ENCODE results near the gene ZNF805. TPM values are rescaled to one million over a fixed set of nuclear protein-coding genes. Genes with fewer than 3 reads are reported as not detected.
"Not testable (repeated sequence)": the region's sequence is repeated elsewhere in the genome, so short reads cannot be mapped to it uniquely, and the experiment has no call there.

Gene ZNF805
- total RNA-seq = 26.1 TPM

GRCh38 chr19:57240311-57241090 lies at the start of gene ZNF805:
TSS of gene ZNF805 (plus strand) at chr19:57240632. CDS start at chr19:57240892, 260 bp downstream.
- Histone ChIP-seq H3K27me3 (ENCODE audit: control insufficient read depth in 3 of 3, insufficient read depth in 3 of 3, low read length in 3 of 3) (no peaks in the 10 kb centered on the region), H3K9me3 (ENCODE audit: control insufficient read depth in 3 of 3, low read length in 3 of 3) (no peaks in the 10 kb centered on the region), H3K27ac (ENCODE audit: low read depth, low read length) (peak within 1 kb of the TSS; percentile 96), H3K4me3 (ENCODE audit: low read length in 3 of 3) (peak within 1 kb of the TSS; percentile 95 to 99 (median 98)), H3K4me1 (ENCODE audit: control insufficient read depth in 3 of 3, insufficient read depth in 3 of 3, low read length in 3 of 3) (peaks cover 15 to 22% (median 20%) of the 10 kb centered on the region in 3 donors), H3K9ac (ENCODE audit: low read depth in 1 of 3, low read length in 3 of 3) (peak within 1 kb of the TSS; percentile 98 to 99 (median 99)), H3K36me3 (ENCODE audit: control insufficient read depth in 3 of 3, insufficient read depth in 3 of 3, low read length in 3 of 3) (peaks cover 12 to 19% (median 16%) of the 10 kb centered on the region in 3 donors)

- Histone ChIP-seq H3K9me3 (ENCODE audit: control insufficient read depth in 3 of 3, low read length in 3 of 3) (peaks cover 2 to 4% (median 2%) of the 10 kb centered on the region in 3 donors), H3K27me3 (ENCODE audit: control insufficient read depth in 3 of 3, insufficient read depth in 3 of 3, low read length in 3 of 3) (peaks cover 0 to 4% (median 0%) of the 10 kb centered on the region in 3 donors), H3K4me1 (ENCODE audit: control insufficient read depth in 3 of 3, insufficient read depth in 3 of 3, low read length in 3 of 3) (peaks cover 19 to 30% (median 26%) of the 10 kb centered on the region in 3 donors), H3K4me3 (ENCODE audit: low read length in 3 of 3) (peak within 1 kb of the TSS; percentile 97 to 99 (median 98)), H3K9ac (ENCODE audit: low read depth in 1 of 3, low read length in 3 of 3) (peak within 1 kb of the TSS; percentile 89 to 98 (median 94)), H3K36me3 (ENCODE audit: control insufficient read depth in 3 of 3, insufficient read depth in 3 of 3, low read length in 3 of 3) (peaks cover 27 to 34% (median 33%) of the 10 kb centered on the region in 3 donors), H3K27ac (ENCODE audit: low read depth, low read length) (peak within 1 kb of the TSS; percentile 80)
These were observed 49.0 kb upstream of the ZNF805 start, which contains the start of gene ZNF264 for GRCh38 chr19:57191141-57192076. TSS of gene ZNF264 (plus strand) at chr19:57191500. CDS start at chr19:57191914, 414 bp downstream.

- Histone ChIP-seq H3K27ac (ENCODE audit: low read depth, low read length) (peak overlapping the region; percentile 80), H3K4me1 (ENCODE audit: control insufficient read depth in 3 of 3, insufficient read depth in 3 of 3, low read length in 3 of 3) (peaks cover 19 to 30% (median 26%) of the 10 kb centered on the region in 3 donors), H3K4me3 (ENCODE audit: low read length in 3 of 3) (peak overlapping the region; percentile 97 to 99 (median 98)), H3K9me3 (ENCODE audit: control insufficient read depth in 3 of 3, low read length in 3 of 3) (peaks cover 2 to 4% (median 2%) of the 10 kb centered on the region in 3 donors), H3K36me3 (ENCODE audit: control insufficient read depth in 3 of 3, insufficient read depth in 3 of 3, low read length in 3 of 3) (peaks cover 34 to 40% (median 38%) of the 10 kb centered on the region in 3 donors), H3K9ac (ENCODE audit: low read depth in 1 of 3, low read length in 3 of 3) (peak overlapping the region; percentile 89 to 98 (median 94)), H3K27me3 (ENCODE audit: control insufficient read depth in 3 of 3, insufficient read depth in 3 of 3, low read length in 3 of 3) (peaks cover 0 to under 1% (median 0%) of the 10 kb centered on the region in 3 donors)
These were observed 48.4 kb upstream of the ZNF805 start for GRCh38 chr19:57192077-57192420.

GRCh38 chr19:57192993-57193392 lies 47.4 kb upstream of the ZNF805 start:
- no peak overlapping the region for H3K27ac ChIP-seq (ENCODE audit: low read depth, low read length)
- H3K4me1 ChIP-seq (ENCODE audit: control insufficient read depth in 3 of 3, insufficient read depth in 3 of 3, low read length in 3 of 3) = peaks cover 19 to 30% (median 26%) of the 10 kb centered on the region in 3 donors
- peak overlapping the region; percentile 97 to 99 (median 98) for H3K4me3 ChIP-seq (ENCODE audit: low read length in 3 of 3)
- H3K27me3 ChIP-seq (ENCODE audit: control insufficient read depth in 3 of 3, insufficient read depth in 3 of 3, low read length in 3 of 3) = no peaks in the 10 kb centered on the region
- H3K9ac ChIP-seq (ENCODE audit: low read depth in 1 of 3, low read length in 3 of 3) = peak overlapping the region in 2 of 3 donors; percentile 5 to 94
- H3K36me3 ChIP-seq (ENCODE audit: control insufficient read depth in 3 of 3, insufficient read depth in 3 of 3, low read length in 3 of 3) = peaks cover 41 to 43% (median 42%) of the 10 kb centered on the region in 3 donors
- peaks cover 0 to 4% (median 2%) of the 10 kb centered on the region in 3 donors for H3K9me3 ChIP-seq (ENCODE audit: control insufficient read depth in 3 of 3, low read length in 3 of 3)

GRCh38 chr19:57197874-57198273 lies 42.6 kb upstream of the ZNF805 start:
- not testable (repeated sequence) for H3K9me3 ChIP-seq (ENCODE audit: control insufficient read depth in 3 of 3, low read length in 3 of 3); H3K27ac ChIP-seq (ENCODE audit: low read depth, low read length); H3K4me3 ChIP-seq (ENCODE audit: low read length in 3 of 3); H3K9ac ChIP-seq (ENCODE audit: low read depth in 1 of 3, low read length in 3 of 3); H3K27me3 ChIP-seq (ENCODE audit: control insufficient read depth in 3 of 3, insufficient read depth in 3 of 3, low read length in 3 of 3)
- Histone ChIP-seq H3K36me3 (ENCODE audit: control insufficient read depth in 3 of 3, insufficient read depth in 3 of 3, low read length in 3 of 3) (peaks cover 38 to 54% (median 48%) of the 10 kb centered on the region in 3 donors), H3K4me1 (ENCODE audit: control insufficient read depth in 3 of 3, insufficient read depth in 3 of 3, low read length in 3 of 3) (peaks cover 9 to 12% (median 12%) of the 10 kb centered on the region in 3 donors)

GRCh38 chr19:57202160-57202559 lies 38.3 kb upstream of the ZNF805 start:
- Histone ChIP-seq H3K36me3 (ENCODE audit: control insufficient read depth in 3 of 3, insufficient read depth in 3 of 3, low read length in 3 of 3) (peaks cover 25 to 40% (median 26%) of the 10 kb centered on the region in 3 donors), H3K9me3 (ENCODE audit: control insufficient read depth in 3 of 3, low read length in 3 of 3) (no peaks in the 10 kb centered on the region), H3K9ac (ENCODE audit: low read depth in 1 of 3, low read length in 3 of 3) (no peak overlapping the region), H3K27me3 (ENCODE audit: control insufficient read depth in 3 of 3, insufficient read depth in 3 of 3, low read length in 3 of 3) (no peaks in the 10 kb centered on the region), H3K4me1 (ENCODE audit: control insufficient read depth in 3 of 3, insufficient read depth in 3 of 3, low read length in 3 of 3) (peaks cover 0 to 2% (median 0%) of the 10 kb centered on the region in 3 donors), H3K4me3 (ENCODE audit: low read length in 3 of 3) (no peak overlapping the region), H3K27ac (ENCODE audit: low read depth, low read length) (no peak overlapping the region)

- Histone ChIP-seq H3K9ac (ENCODE audit: low read depth in 1 of 3, low read length in 3 of 3) (no peak overlapping the region), H3K36me3 (ENCODE audit: control insufficient read depth in 3 of 3, insufficient read depth in 3 of 3, low read length in 3 of 3) (peaks cover 40 to 66% (median 52%) of the 10 kb centered on the region in 3 donors), H3K4me1 (ENCODE audit: control insufficient read depth in 3 of 3, insufficient read depth in 3 of 3, low read length in 3 of 3) (no peaks in the 10 kb centered on the region), H3K27me3 (ENCODE audit: control insufficient read depth in 3 of 3, insufficient read depth in 3 of 3, low read length in 3 of 3) (no peaks in the 10 kb centered on the region), H3K27ac (ENCODE audit: low read depth, low read length) (no peak overlapping the region), H3K9me3 (ENCODE audit: control insufficient read depth in 3 of 3, low read length in 3 of 3) (peaks cover 0 to 2% (median 0%) of the 10 kb centered on the region in 3 donors), H3K4me3 (ENCODE audit: low read length in 3 of 3) (no peak overlapping the region)
These were observed 30.1 kb upstream of the ZNF805 start for GRCh38 chr19:57210381-57210780.

- H3K4me1 ChIP-seq (ENCODE audit: control insufficient read depth in 3 of 3, insufficient read depth in 3 of 3, low read length in 3 of 3) = peaks cover 0 to 2% (median 0%) of the 10 kb centered on the region in 3 donors
- H3K27me3 ChIP-seq (ENCODE audit: control insufficient read depth in 3 of 3, insufficient read depth in 3 of 3, low read length in 3 of 3) = no peaks in the 10 kb centered on the region
- H3K4me3 ChIP-seq (ENCODE audit: low read length in 3 of 3) = no peak overlapping the region
- peaks cover 0 to 2% (median 0%) of the 10 kb centered on the region in 3 donors for H3K9me3 ChIP-seq (ENCODE audit: control insufficient read depth in 3 of 3, low read length in 3 of 3)
- H3K27ac ChIP-seq (ENCODE audit: low read depth, low read length) = no peak overlapping the region
- H3K9ac ChIP-seq (ENCODE audit: low read depth in 1 of 3, low read length in 3 of 3) = no peak overlapping the region
- peaks cover 30 to 57% (median 42%) of the 10 kb centered on the region in 3 donors for H3K36me3 ChIP-seq (ENCODE audit: control insufficient read depth in 3 of 3, insufficient read depth in 3 of 3, low read length in 3 of 3)
These were observed 28.3 kb upstream of the ZNF805 start for GRCh38 chr19:57212109-57212508.

GRCh38 chr19:57227502-57227901 lies 12.9 kb upstream of the ZNF805 start:
- H3K27me3 ChIP-seq (ENCODE audit: control insufficient read depth in 3 of 3, insufficient read depth in 3 of 3, low read length in 3 of 3) = no peaks in the 10 kb centered on the region
- no peaks in the 10 kb centered on the region for H3K9me3 ChIP-seq (ENCODE audit: control insufficient read depth in 3 of 3, low read length in 3 of 3)
- H3K9ac ChIP-seq (ENCODE audit: low read depth in 1 of 3, low read length in 3 of 3) = no peak overlapping the region
- no peak overlapping the region for H3K4me3 ChIP-seq (ENCODE audit: low read length in 3 of 3)
- H3K36me3 ChIP-seq (ENCODE audit: control insufficient read depth in 3 of 3, insufficient read depth in 3 of 3, low read length in 3 of 3) = no peaks in the 10 kb centered on the region
- no peak overlapping the region for H3K27ac ChIP-seq (ENCODE audit: low read depth, low read length)
- no peaks in the 10 kb centered on the region for H3K4me1 ChIP-seq (ENCODE audit: control insufficient read depth in 3 of 3, insufficient read depth in 3 of 3, low read length in 3 of 3)
